GM18499 (cell line): ENCODE results near the gene TBCEL.
"Not testable (repeated sequence)": the region's sequence is repeated elsewhere in the genome, so short reads cannot be mapped to it uniquely, and the experiment has no call there.

Source experiments
- ATAC-seq: cut with Tn5 transposase; IDR thresholded peaks from one replicate; pipeline ENCODE4 v1.9.1; 2021; ENCODE audit warnings: moderate number of reproducible peaks; ENCODE audit not compliant: insufficient read depth, unreplicated experiment

The TBCEL gene

GRCh38 chr11:121099885-121100284, 76.0 kb downstream of the TBCEL start:
- ATAC-seq, result no peak

DNA sequence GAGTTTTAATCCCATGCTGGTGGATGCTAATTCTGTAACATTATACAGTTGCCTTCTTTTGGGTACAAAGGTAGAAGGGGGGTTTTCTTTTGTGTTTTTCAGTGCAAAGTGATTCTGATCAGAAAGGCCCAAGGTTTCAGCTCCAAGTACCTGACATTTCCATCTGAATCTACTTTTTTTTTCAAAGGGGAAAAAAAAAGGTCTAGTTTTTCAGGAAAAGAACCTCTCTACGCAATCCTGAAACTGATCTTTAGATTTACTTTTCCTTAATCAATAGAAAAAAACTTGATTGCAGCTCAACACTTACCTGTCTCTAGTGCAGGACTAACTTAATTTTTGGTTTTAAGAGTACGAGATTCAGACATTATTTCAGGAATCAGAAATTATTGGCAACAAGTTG, 77.0 kb downstream of the TBCEL start, which contains the start of gene TECTA:
TECTA (plus strand) TSS at position 301 of the 400 bp plus-strand sequence. CDS start 1,423 bp downstream, outside the sequence.
- no peak for ATAC-seq

- ATAC-seq, result no peak
Measured at GRCh38 chr11:121104312-121104762, 80.4 kb downstream of the TBCEL start.

GRCh38 chr11:121105063-121105480, 81.2 kb downstream of the TBCEL start:
- ATAC-seq, result no peak

- ATAC-seq, result no peak
Measured at GRCh38 chr11:121105481-121106195, 81.7 kb downstream of the TBCEL start.

DNA sequence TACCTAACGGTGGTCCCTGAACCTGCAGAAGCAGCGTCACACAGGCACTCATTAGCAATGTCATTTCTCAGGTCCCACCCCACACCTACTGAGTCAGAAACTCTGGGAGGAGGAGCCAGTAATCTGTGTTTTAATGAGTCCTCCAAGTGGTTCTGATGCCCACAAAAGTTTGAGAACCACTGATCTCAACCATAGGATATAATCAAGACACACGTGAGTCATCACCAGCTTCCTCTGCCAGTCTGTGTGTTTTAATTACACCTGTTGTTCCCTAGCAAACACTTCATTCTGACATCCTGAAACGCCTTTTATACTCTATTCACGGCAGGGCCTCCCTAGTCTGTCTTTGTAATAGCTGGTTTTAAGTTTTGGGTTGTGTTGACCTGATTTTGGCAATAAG, 82.9 kb downstream of the TBCEL start:
- ATAC-seq, result no peak

GRCh38 chr11:121108413-121108812, 84.5 kb downstream of the TBCEL start:
- ATAC-seq, result no peak

- ATAC-seq, result no peak
Measured at GRCh38 chr11:121109471-121109870, 85.6 kb downstream of the TBCEL start.

DNA sequence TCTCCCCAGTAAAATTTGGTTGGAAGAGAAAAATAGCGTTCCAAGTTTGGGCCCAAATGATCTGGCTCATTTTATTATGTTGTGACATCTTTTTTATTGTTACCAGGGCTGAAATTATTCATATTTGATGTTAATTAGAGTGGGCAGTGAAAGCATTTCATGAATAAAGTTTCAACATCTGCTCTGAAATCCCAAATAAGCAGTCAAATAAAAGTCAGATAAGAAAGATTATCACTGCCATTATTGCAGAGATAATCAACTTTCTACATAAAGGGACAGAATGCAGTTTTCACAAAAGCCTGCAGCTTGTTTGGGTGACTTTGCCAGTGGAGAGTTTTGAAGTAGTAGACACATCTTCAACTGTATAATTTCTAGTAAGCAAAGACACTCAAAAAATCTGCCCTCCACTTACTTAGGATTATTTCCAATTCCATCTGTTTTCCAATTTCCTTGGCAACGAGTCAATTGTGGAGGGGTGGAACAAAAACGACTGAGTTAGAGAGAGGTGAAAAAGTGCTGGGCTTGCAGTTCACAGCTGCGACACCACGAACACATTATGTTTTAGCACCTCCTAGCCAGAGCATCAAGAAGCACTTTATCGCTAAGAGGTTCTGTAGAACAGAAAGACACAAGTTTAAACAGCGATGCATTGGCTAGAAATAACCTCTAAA, 86.1 kb downstream of the TBCEL start:
- ATAC-seq, result no peak

DNA sequence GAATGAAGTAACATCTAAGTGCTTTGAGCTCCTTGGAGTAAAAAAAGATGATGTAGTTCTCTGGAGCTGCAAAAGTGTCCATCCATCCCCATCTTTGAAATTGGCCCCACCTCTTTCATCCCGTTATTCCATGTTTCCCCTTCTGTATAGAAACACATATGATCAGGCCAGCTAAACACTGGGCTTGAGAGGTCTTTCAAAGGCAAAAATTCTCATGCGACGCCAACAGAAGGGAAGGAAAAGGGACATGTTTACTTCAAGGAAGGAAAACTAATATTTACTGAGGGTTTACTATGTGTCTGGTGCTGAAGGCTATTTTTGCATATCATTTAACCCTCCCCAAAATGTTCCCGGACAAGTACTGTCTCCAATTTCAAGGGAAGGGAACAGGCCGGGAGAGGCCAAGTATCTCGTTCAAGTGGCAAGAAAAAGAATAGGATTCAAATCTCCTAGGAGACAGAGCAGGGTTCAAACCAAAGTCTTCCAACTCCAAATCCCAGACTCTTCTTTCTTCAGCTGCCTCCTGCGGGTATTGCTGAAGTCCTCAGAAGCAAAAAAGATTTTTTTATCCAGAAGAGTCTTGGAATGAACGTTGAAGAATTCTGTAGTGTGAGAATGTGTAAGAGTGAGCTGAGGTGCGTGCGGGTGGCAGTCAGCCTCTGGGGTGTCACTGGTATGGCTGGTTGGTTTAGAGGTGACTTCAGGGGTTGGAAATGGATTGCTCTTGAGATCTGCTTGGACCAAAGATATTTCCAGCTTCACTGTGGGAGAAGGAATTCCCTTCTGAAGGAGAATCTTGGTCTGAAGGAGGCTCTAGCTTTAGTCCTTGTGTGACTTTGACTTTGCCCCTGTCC, 87.2 kb downstream of the TBCEL start:
- ATAC-seq, result no peak

DNA sequence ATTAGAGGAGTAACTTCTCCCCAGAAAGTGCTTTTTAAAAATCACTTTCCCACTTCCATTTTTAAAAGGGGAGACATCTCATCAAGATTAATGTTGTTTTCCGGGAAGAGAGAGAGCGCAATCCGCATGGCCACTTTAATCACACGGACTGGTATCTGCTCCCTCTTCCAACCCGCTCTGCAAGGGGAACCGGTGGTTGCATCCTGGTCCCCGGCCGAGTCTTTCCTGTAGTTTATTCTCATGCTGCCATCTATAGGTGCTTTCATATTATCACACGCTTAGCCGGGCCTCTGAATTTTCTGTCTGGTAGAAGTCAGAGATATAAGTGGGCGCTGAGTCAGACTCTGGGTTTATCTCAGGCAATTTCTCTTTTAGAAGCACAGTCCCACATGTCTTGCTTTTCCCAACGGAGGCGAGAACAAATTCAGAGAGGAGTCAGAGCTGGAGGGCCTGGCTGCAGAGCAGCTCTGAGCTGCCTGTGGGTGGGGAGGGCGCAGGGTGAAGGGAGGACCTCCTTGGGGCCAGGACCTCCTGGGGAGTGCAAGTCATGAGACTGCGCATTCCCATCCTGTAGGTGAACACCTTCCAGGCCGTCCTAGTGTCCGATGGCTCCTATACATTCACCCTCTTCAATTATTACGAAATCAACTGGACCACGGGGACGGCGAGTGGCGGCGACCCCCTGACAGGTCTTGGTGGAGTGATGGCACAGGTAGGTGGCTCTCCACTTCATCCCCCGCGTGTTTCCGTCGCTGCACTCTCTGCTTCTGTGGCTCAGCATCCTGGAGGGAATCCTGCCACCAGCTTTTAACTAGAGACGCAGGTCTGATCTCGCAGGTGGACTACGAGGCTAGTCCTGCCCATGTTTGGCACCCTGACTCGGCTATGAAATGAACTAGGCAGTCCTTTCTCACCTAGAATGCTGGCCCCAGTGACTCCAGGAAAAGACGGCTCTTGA, 88.9 kb downstream of the TBCEL start:
- ATAC-seq, result no peak

GRCh38 chr11:121113611-121114010, 89.7 kb downstream of the TBCEL start:
- no peak for ATAC-seq

GRCh38 chr11:121115024-121115423, 91.1 kb downstream of the TBCEL start:
- not testable (repeated sequence) for ATAC-seq

- no peak for ATAC-seq
Measured at GRCh38 chr11:121117788-121118187, 93.9 kb downstream of the TBCEL start.

- no peak for ATAC-seq
Measured at GRCh38 chr11:121119440-121119839, 95.5 kb downstream of the TBCEL start.

- ATAC-seq, result no peak
Measured at GRCh38 chr11:121122328-121122727, 98.4 kb downstream of the TBCEL start.

DNA sequence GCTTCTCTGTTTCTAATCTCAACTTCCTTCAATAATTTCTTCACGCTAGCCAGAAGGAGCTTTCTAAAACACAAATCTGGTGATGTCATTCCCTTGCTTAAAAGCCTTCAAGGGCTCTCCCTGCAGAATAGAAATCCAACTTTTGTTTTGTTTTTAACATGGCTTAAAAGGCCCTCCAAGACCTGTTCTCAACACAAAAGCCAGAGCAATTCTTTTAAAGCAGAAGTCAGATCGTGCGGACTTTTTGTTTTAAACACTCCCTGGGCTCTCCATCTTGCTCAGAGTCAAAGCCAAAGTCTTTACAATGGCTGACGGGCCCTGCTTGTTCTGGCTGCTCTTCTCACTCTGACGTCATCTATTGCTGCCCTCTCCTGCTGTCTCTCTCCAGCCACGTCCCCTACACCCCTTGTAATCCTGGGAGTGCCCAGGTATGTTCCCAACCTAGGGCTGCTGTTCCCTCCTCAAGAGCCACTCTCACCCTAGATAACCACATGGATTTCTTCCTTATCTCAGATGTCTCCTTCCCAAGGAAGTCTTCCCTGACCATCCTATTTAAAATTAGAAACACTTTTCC, 99.7 kb downstream of the TBCEL start:
- no peak for ATAC-seq

DNA sequence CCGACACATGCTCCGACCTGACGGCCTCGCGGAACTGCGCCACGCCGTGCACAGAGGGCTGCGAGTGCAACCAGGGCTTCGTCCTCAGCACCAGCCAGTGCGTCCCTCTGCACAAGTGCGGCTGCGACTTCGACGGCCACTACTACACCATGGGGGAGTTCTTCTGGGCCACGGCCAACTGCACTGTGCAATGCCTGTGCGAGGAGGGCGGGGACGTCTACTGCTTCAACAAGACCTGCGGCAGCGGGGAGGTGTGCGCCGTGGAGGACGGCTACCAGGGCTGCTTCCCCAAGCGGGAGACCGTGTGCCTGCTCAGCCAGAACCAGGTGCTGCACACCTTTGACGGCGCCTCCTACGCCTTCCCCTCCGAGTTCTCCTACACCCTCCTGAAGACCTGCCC, 103.9 kb downstream of the TBCEL start:
- ATAC-seq, result no peak
